Neural crest cell (in vitro differentiated cells): Measurements from ENCODE around the gene CST11. TPM values are rescaled to one million over a fixed set of nuclear protein-coding genes. Genes with fewer than 3 reads are reported as not detected.

Experiments
- DNase-seq: peaks from one replicate; pipeline ENCODE4 v3.0.0; 2021; ENCODE audit warnings: low read depth, mixed read lengths, low spot score
- H3K27ac Mint-ChIP-seq: one replicate; pipeline ENCODE4 v1.8.0; 2021; ENCODE audit warnings: mild to moderate bottlenecking, mixed read lengths; ENCODE audit not compliant: unreplicated experiment
- H3K27me3 Mint-ChIP-seq: 2 replicates; pipeline ENCODE4 v1.8.0; 2021; ENCODE audit warnings: low read depth, mild to moderate bottlenecking, mixed read lengths
- H3K36me3 Mint-ChIP-seq: 2 replicates; pipeline ENCODE4 v1.8.0; 2021; ENCODE audit warnings: low read depth, mild to moderate bottlenecking, mixed read lengths
- H3K4me1 Mint-ChIP-seq: 2 replicates; pipeline ENCODE4 v1.8.0; 2021; ENCODE audit warnings: mixed read lengths
- H3K4me3 Mint-ChIP-seq: one replicate; pipeline ENCODE4 v1.8.0; 2021; ENCODE audit warnings: mild to moderate bottlenecking, mixed read lengths
- H3K9me3 Mint-ChIP-seq: 2 replicates; pipeline ENCODE4 v1.8.0; 2021; ENCODE audit warnings: mixed read lengths
- CTCF ChIP-seq: fragments of 200-600 bp; sonication (generic); conservative IDR thresholded peaks from 2 replicates; pipeline ENCODE4 v1.5.0; 2021; ENCODE audit warnings: antibody characterized with exemption, mild to moderate bottlenecking
- total RNA-seq: library from RNA; stranded (reverse); gene quantifications from 2 replicates; pipeline ENCODE4 v1.2.1, GENCODE V29; 2021

Gene CST11
- total RNA-seq, 1 donor from 2014 or later, result not detected

DNA sequence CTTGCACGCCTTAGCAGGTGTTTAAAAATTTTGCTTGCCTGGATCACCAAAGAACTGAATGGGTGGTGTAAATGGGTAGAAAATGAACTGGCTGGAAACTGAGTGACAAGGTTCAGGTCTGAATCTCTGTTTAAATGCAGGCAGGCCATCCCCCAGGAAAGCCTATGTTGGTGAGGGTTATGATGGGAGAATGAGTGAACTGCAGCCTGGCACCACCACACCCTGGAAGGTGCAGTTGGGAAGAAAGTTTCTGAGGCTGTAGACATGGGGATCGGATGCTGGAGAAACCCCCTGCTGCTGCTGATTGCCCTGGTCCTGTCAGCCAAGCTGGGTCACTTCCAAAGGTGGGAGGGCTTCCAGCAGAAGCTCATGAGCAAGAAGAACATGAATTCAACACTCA lies 12.7 kb downstream of the CST11 start:
- Mint-ChIP-seq H3K4me1 (peaks cover 5% of the 10 kb centered on the region), H3K4me3 (no peak overlapping the region), H3K36me3 (no peaks in the 10 kb centered on the region), H3K9me3 (no peaks in the 10 kb centered on the region), H3K27ac (peak overlapping the region; percentile 57), H3K27me3 (peaks cover 5% of the 10 kb centered on the region)
- no peak for TF ChIP-seq CTCF
- no peak for DNase-seq

DNA sequence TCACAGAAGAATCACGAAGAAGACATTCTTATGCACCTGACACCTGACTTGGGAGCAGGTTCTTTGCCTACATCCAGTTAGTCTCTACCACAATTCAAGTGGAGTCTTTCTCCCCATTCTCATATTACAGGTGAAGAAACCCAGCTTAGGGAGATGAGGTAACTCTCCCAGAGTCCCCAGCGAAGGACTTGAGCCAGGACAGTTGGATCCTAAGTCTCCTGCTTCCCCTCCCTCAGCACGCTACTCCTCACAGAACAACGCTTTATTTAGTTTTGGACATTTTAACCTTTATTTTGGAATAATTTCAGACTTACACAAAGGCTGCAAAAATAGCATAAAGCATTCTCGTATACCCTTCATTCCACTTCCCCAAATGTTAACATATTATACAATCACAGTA lies 14.0 kb downstream of the CST11 start:
- Mint-ChIP-seq H3K36me3 (no peaks in the 10 kb centered on the region), H3K9me3 (no peaks in the 10 kb centered on the region), H3K27me3 (peaks cover 3% of the 10 kb centered on the region), H3K27ac (no peak overlapping the region), H3K4me1 (peaks cover 5% of the 10 kb centered on the region), H3K4me3 (no peak overlapping the region)
- no peak for TF ChIP-seq CTCF
- no peak for DNase-seq

- no peak overlapping the region for H3K4me3 Mint-ChIP-seq
- DNase-seq, result no peak
- no peak for TF ChIP-seq CTCF
- H3K36me3 Mint-ChIP-seq, result no peaks in the 10 kb centered on the region
- H3K27ac Mint-ChIP-seq, result no peak overlapping the region
- H3K27me3 Mint-ChIP-seq, result peaks cover 3% of the 10 kb centered on the region
- H3K9me3 Mint-ChIP-seq, result no peaks in the 10 kb centered on the region
- peaks cover 5% of the 10 kb centered on the region for H3K4me1 Mint-ChIP-seq
These were observed 15.4 kb downstream of the CST11 start for GRCh38 chr20:23437126-23437899.

DNA sequence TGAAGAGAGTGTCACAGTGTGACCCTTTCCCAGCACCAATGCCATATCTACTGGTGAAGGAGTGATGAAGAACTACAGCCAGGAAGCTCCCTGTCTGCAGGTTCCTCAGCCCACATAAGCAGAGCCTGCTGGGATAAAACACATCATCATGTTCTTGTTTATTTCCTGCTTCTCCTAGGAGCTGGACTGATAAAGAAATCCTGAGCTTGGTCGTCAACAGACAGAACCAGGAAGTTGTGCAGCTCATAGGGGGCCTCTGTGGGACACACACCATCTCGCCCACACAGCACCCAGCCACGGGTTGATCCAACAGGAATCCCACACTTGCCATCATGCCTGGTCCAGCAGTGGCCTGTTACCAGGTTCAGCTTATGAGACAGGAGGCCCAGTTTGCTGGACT lies 16.0 kb downstream of the CST11 start:
- H3K36me3 Mint-ChIP-seq, result no peaks in the 10 kb centered on the region
- H3K27me3 Mint-ChIP-seq, result peaks cover 3% of the 10 kb centered on the region
- no peak for DNase-seq

More for the DNA sequence above, 16.0 kb downstream of the CST11 start:
- peaks cover 2% of the 10 kb centered on the region for H3K4me1 Mint-ChIP-seq
- no peak overlapping the region for H3K4me3 Mint-ChIP-seq
- no peaks in the 10 kb centered on the region for H3K9me3 Mint-ChIP-seq
- H3K27ac Mint-ChIP-seq, result no peak overlapping the region
- no peak for TF ChIP-seq CTCF
